ENCODE data around the gene LDLRAP1.

DNA sequence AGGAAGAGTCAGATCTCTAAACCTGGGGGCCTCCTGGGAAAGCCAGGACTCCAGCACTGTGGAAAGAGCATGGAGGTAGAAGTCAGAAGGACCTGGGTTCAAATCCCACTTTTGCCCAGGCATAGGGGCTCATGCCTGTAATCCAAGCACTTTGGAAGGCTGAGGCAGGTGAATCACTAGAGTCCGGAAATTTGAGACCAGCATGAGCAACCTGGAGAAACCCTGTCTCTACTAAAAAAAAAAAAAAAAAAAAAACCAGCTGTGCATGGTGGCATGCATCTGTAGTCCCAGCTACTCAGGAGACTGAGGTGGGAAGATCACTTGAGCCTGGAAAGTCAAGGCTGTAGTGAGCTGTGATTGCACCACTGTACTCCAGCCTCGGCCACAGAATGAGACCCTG is 31.8 kb downstream of the LDLRAP1 start:
- TF ChIP-seq, protein P1, sequence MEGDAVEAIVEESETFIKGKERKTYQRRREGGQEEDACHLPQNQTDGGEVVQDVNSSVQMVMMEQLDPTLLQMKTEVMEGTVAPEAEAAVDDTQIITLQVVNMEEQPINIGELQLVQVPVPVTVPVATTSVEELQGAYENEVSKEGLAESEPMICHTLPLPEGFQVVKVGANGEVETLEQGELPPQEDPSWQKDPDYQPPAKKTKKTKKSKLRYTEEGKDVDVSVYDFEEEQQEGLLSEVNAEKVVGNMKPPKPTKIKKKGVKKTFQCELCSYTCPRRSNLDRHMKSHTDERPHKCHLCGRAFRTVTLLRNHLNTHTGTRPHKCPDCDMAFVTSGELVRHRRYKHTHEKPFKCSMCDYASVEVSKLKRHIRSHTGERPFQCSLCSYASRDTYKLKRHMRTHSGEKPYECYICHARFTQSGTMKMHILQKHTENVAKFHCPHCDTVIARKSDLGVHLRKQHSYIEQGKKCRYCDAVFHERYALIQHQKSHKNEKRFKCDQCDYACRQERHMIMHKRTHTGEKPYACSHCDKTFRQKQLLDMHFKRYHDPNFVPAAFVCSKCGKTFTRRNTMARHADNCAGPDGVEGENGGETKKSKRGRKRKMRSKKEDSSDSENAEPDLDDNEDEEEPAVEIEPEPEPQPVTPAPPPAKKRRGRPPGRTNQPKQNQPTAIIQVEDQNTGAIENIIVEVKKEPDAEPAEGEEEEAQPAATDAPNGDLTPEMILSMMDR (IDR thresholded peaks at IDR 0.05; ENCODE audit: low read depth, low read length) = no peak
- TF ChIP-seq EZH2phosphoT487 (IDR thresholded peaks at IDR 0.05; ENCODE audit: low read depth) = no peak

All from OCI-LY3 (cell line).